ENCODE measurements around the gene TRIM52. TPM values are rescaled to one million over a fixed set of nuclear protein-coding genes. Genes with fewer than 3 reads are reported as not detected.

TRIM52 gene
- total and polyA plus RNA-seq, 10 of the 15 experiments (the other 5 are each of a cell fraction or from before 2014, with no cell fraction given): 1.4 to 24.3 (median 8.1) TPM

DNA sequence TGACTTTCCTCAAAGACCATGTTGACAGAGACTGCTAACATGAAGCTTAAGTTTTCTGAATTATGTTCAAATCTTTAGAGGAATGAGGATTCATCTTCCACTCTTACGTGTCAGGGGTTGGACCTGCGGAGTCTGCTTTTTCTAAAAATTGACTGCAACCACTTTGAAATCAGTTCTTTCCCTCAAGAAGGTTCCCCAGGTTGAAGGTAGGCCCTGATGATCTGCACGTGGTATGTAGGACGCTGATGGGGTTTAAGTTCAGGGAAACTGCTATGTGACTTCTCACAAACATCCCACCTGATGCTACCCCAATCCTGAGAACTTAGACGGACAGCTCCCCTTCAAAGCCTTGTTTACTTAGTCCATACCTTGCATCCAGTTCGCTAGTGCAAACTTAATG lies 24.5 kb downstream of the TRIM52 start:
- H3K4me3 ChIP-seq: no peak overlapping the region
- H3K36me3 ChIP-seq (ENCODE audit: control insufficient read depth in 2 of 2, insufficient read depth in 2 of 2, low read length in 1 of 2): peaks cover 41 to 50% of the 10 kb centered on the region in 2 experiments
- H3K79me2 ChIP-seq (ENCODE audit: control insufficient read depth, insufficient read depth, low read length): peaks cover 34% of the 10 kb centered on the region
- H3K4me2 ChIP-seq (ENCODE audit: control insufficient read depth, insufficient read depth): no peak overlapping the region
- RAD21 ChIA-PET (ENCODE audit: unreplicated experiment): no interaction called here
- H3K27me3 ChIP-seq (replicated peaks in 1 of 2; ENCODE audit: control insufficient read depth in 2 of 2, insufficient read depth in 2 of 2, low read length in 1 of 2): no peaks in the 10 kb centered on the region
- peaks cover 10% of the 10 kb centered on the region for H4K20me1 ChIP-seq (ENCODE audit: control insufficient read depth, insufficient read depth)
- H2AFZ ChIP-seq (ENCODE audit: control insufficient read depth, low read depth, low read length): no peak overlapping the region
- H3K9ac ChIP-seq (ENCODE audit: control insufficient read depth, insufficient read depth, low read length): no peak overlapping the region
- 67% methylated on average over 6 of the region's 6 CpGs for WGBS (ENCODE audit: insufficient coverage, insufficient replicate concordance, low lambda C conversion rate, missing lambda C conversion rate)
- ATAC-seq (no peak), FAIRE-seq (no peak), DNase-seq (ENCODE audit: low read depth, low spot score) (no peak)
- CTCF ChIA-PET: interaction anchor here (1.0 kb wide), 1 partner anchor 11 kb away, joined by 3 read pairs; no protein-coding TSS in a partner anchor
- intact Hi-C loops (cut with micrococcal nuclease; ENCODE audit: unreplicated experiment): no loop called here
- SMC1A ChIA-PET (ENCODE audit: uncharacterized antibody, unreplicated experiment): no interaction called here
- TF ChIP-seq CHD4 (IDR thresholded peaks at IDR 0.05) (no peak), ZBED1 (IDR thresholded peaks at IDR 0.05; ENCODE audit: borderline replicate concordance) (peak; percentile 42; the same call in 1 of the 2 replicates), KLF5 (IDR thresholded peaks at IDR 0.05; ENCODE audit: partially characterized antibody) (no peak)
- H3K4me1 ChIP-seq (ENCODE audit: control insufficient read depth, insufficient read depth, low read length): peaks cover 6% of the 10 kb centered on the region
- no peak overlapping the region for H3K27ac ChIP-seq (ENCODE audit: control insufficient read depth, insufficient read depth)
- H3K9me3 ChIP-seq (replicated peaks; ENCODE audit: control insufficient read depth, insufficient read depth, low read length): no peaks in the 10 kb centered on the region
- in situ Hi-C loops (cut with MboI): no loop called here
- POLR2A ChIA-PET: interaction anchor here (1.8 kb wide), 1 partner anchor 14 kb away, joined by 7 read pairs; the partner anchor contains the start of gene TRIM41
- no TSS peak for BruUV-seq (replicated peaks)

DNA sequence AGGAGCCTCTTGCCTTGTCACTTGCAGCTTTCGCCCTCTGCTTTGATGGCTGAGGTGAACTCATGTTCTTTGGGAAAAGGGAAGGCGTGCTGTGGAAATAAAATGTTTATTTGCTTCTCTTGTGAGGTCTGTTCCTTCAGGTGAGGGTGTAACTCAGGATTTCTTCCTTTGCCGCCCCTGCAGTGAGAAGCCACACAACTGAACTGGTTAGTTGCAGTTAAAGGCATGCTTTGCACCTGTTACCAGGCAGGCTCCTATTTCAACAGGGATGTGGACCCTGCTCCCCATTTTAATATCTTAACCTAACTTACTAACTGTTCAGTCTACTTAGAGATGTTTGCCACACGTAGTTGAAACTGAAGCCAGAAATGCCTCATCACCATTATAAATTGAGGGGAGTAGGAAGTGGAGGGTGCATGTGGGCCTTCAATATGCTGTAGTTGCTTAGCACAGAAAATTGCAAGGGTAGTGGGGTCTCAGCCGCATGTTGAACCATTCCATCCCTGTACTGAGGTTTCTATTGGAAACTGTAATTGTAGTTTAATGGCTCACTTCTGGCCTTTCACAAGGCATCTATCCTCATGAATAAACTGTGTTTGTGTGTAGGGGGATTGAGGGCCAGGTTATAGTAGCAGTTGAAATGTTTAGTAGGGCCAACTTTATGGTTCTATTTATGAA lies 25.1 kb downstream of the TRIM52 start:
- no peak overlapping the region for H3K4me2 ChIP-seq (ENCODE audit: control insufficient read depth, insufficient read depth)
- ChIA-PET CTCF (no interaction called here), RAD21 (ENCODE audit: unreplicated experiment) (no interaction called here), POLR2A (interaction anchor here (1.8 to 3.0 kb wide), 2 partner anchors 11 to 13 kb away, joined by 7 to 10 read pairs; partner anchors contain the start of gene TRIM41), SMC1A (ENCODE audit: uncharacterized antibody, unreplicated experiment) (interaction anchor here (0.9 to 1.1 kb wide), 2 partner anchors 8 to 14 kb away, joined by 3 read pairs; partner anchors contain the start of gene RACK1)
- no peak overlapping the region for H3K9ac ChIP-seq (ENCODE audit: control insufficient read depth, insufficient read depth, low read length)
- in situ Hi-C loops (cut with MboI): no loop called here
- DNase-seq (ENCODE audit: low read depth, low spot score) (no peak), FAIRE-seq (no peak), ATAC-seq (peak; percentile 2; the same call in 2 of the 3 replicates)
- peaks cover 27% of the 10 kb centered on the region for H3K79me2 ChIP-seq (ENCODE audit: control insufficient read depth, insufficient read depth, low read length)
- H4K20me1 ChIP-seq (ENCODE audit: control insufficient read depth, insufficient read depth): peaks cover 10% of the 10 kb centered on the region
- no peak overlapping the region for H3K4me3 ChIP-seq
- H3K27ac ChIP-seq (ENCODE audit: control insufficient read depth, insufficient read depth): no peak overlapping the region
- WGBS (ENCODE audit: insufficient coverage, insufficient replicate concordance, low lambda C conversion rate, missing lambda C conversion rate): 62% methylated on average over 5 of the region's 5 CpGs
- H2AFZ ChIP-seq (ENCODE audit: control insufficient read depth, low read depth, low read length): no peak overlapping the region
- peaks cover 3% of the 10 kb centered on the region for H3K4me1 ChIP-seq (ENCODE audit: control insufficient read depth, insufficient read depth, low read length)
- BruUV-seq (replicated peaks): no TSS peak
- no peaks in the 10 kb centered on the region for H3K9me3 ChIP-seq (replicated peaks; ENCODE audit: control insufficient read depth, insufficient read depth, low read length)
- H3K27me3 ChIP-seq (replicated peaks in 1 of 2; ENCODE audit: control insufficient read depth in 2 of 2, insufficient read depth in 2 of 2, low read length in 1 of 2): no peaks in the 10 kb centered on the region
- H3K36me3 ChIP-seq (ENCODE audit: control insufficient read depth in 2 of 2, insufficient read depth in 2 of 2, low read length in 1 of 2): peaks cover 37 to 47% of the 10 kb centered on the region in 2 experiments
- intact Hi-C loops (cut with micrococcal nuclease; ENCODE audit: unreplicated experiment): no loop called here
- TF ChIP-seq MEF2A (IDR thresholded peaks at IDR 0.05; ENCODE audit: insufficient read depth, low read depth, low read length) (no peak), EED (IDR thresholded peaks at IDR 0.05; ENCODE audit: low read depth) (no peak), NFIC (IDR thresholded peaks at IDR 0.05; ENCODE audit: low read depth, low read length) (peak; percentile 28; the same call in 1 of the 2 replicates), SMAD5 (IDR thresholded peaks at IDR 0.05; ENCODE audit: low read depth) (peak; percentile 44; the same call in 1 of the 2 replicates), POLR2AphosphoS2 (IDR thresholded peaks at IDR 0.05; ENCODE audit: low read depth, low read length) (0 out of 2 replicates have a peak, but pooled peaks have one; percentile 19), MTA3 (IDR thresholded peaks at IDR 0.05; ENCODE audit: borderline replicate concordance, low read length) (peak; percentile 82), POLR2AphosphoS5 (IDR thresholded peaks at IDR 0.05; ENCODE audit: low read length) (peak; percentile 71; the same call in 1 of the 2 replicates), PAX5 (IDR thresholded peaks at IDR 0.05; ENCODE audit: borderline replicate concordance, low read depth, low read length) (0 out of 2 replicates have a peak, but pooled peaks have one; percentile 12), BACH1 (IDR thresholded peaks at IDR 0.05; ENCODE audit: borderline replicate concordance) (0 out of 2 replicates have a peak, but pooled peaks have one; percentile 6), POLR2A (IDR thresholded peaks at IDR 0.05; ENCODE audit: low read depth, low read length) (peak; percentile 73)
- TF ChIP-seq, protein P1, sequence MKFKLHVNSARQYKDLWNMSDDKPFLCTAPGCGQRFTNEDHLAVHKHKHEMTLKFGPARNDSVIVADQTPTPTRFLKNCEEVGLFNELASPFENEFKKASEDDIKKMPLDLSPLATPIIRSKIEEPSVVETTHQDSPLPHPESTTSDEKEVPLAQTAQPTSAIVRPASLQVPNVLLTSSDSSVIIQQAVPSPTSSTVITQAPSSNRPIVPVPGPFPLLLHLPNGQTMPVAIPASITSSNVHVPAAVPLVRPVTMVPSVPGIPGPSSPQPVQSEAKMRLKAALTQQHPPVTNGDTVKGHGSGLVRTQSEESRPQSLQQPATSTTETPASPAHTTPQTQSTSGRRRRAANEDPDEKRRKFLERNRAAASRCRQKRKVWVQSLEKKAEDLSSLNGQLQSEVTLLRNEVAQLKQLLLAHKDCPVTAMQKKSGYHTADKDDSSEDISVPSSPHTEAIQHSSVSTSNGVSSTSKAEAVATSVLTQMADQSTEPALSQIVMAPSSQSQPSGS (IDR thresholded peaks at IDR 0.05; ENCODE audit: low read length): no peak; the same call in 1 of the 2 replicates

Measured in GM12878 (cell line).